Keratinocyte (primary cell): Measurements from ENCODE around the gene GPC1. TPM values are rescaled to one million over a fixed set of nuclear protein-coding genes. Genes with fewer than 3 reads are reported as not detected.

Experiments
- DNase-seq: peaks from one replicate; pipeline ENCODE4 v3.0.0-alpha.2; 2011; ENCODE audit warnings: low read depth, missing footprints, low spot score
- FAIRE-seq: peaks from 2 replicates; lab custom pipeline; 2011; peaks lifted over from hg19 to GRCh38; lab: Jason Lieb, UNC
- H2AFZ ChIP-seq: 2 replicates; pipeline ENCODE4 v1.6.0; 2012; ENCODE audit warnings: low read length, control low read depth, inconsistent platforms; ENCODE audit not compliant: control insufficient read depth
- H3K27ac ChIP-seq: 2 replicates; pipeline ENCODE4 v1.5.1; 2011; ENCODE audit warnings: low read length; ENCODE audit not compliant: control insufficient read depth, insufficient read depth
- H3K27me3 ChIP-seq: 3 replicates; pipeline ENCODE4 v1.6.0; 2011; ENCODE audit warnings: low read length; ENCODE audit not compliant: control insufficient read depth, insufficient read depth; ENCODE audit errors: extremely low read depth
- H3K36me3 ChIP-seq, 2 experiments: 2 replicates in 1 of 2; 3 replicates in 1 of 2; pipeline ENCODE4 v1.5.1; 2011; ENCODE audit warnings: low read length in 2 of 2, mild to moderate bottlenecking in 1 of 2; ENCODE audit not compliant: control insufficient read depth in 2 of 2, insufficient read depth in 2 of 2; ENCODE audit errors: extremely low read depth in 1 of 2
- H3K4me1 ChIP-seq: 3 replicates; pipeline ENCODE4 v1.5.1; 2011; ENCODE audit warnings: low read length; ENCODE audit not compliant: control insufficient read depth, insufficient read depth; ENCODE audit errors: extremely low read depth
- H3K4me2 ChIP-seq: 3 replicates; pipeline ENCODE4 v1.6.0; 2011; ENCODE audit warnings: low read depth, low read length; ENCODE audit not compliant: control insufficient read depth, insufficient read depth; ENCODE audit errors: extremely low read depth
- H3K4me3 ChIP-seq, 3 experiments: fragments of 200-600 bp in 1 of 3; sonication (generic) in 1 of 3; 2 replicates in 2 of 3; 3 replicates in 1 of 3; pipeline ENCODE4 v1.5.1; 2011 to 2016; ENCODE audit warnings: low read length in 3 of 3, mild to moderate bottlenecking in 3 of 3, control low read depth in 2 of 3, inconsistent platforms in 1 of 3, low read depth in 1 of 3, mixed read lengths in 1 of 3, mixed run types in 1 of 3, moderate library complexity in 1 of 3; ENCODE audit not compliant: control insufficient read depth in 2 of 3, insufficient read depth in 2 of 3; ENCODE audit errors: extremely low read depth in 1 of 3
- H3K79me2 ChIP-seq: 2 replicates; pipeline ENCODE4 v1.6.0; 2012; ENCODE audit warnings: low read length; ENCODE audit not compliant: control insufficient read depth, insufficient read depth
- H3K9ac ChIP-seq: 3 replicates; pipeline ENCODE4 v1.6.0; 2011; ENCODE audit warnings: low read length; ENCODE audit not compliant: control insufficient read depth, insufficient read depth; ENCODE audit errors: extremely low read depth
- H3K9me1 ChIP-seq: 3 replicates; pipeline ENCODE4 v1.6.0; 2011; ENCODE audit warnings: low read length; ENCODE audit not compliant: control insufficient read depth, insufficient read depth; ENCODE audit errors: extremely low read depth
- H3K9me3 ChIP-seq: 2 replicates; pipeline ENCODE4 v1.5.1; 2012; ENCODE audit warnings: low read depth, low read length; ENCODE audit not compliant: control insufficient read depth
- H4K20me1 ChIP-seq: 3 replicates; pipeline ENCODE4 v1.6.0; 2011; ENCODE audit warnings: low read length; ENCODE audit not compliant: control insufficient read depth, insufficient read depth; ENCODE audit errors: extremely low read depth
- EZH2 ChIP-seq: IDR thresholded peaks from one replicate; pipeline ENCODE4 v1.6.1; 2012; ENCODE audit warnings: inconsistent platforms, mild to moderate bottlenecking, low read length, moderate library complexity
- dilution Hi-C: fragments of 300-500 bp; cut with MboI; formaldehyde crosslinking; loops from one replicate; pipeline ENCODE4 v1.7.0; 2020; ENCODE audit warnings: low sequenced_read_pairs; ENCODE audit not compliant: extremely low pct_ligation_motif_present
- polyA plus RNA-seq, 5 experiments: library from polyadenylated mRNA; depleted of rRNA in 3 of 5; stranded (reverse) in 3 of 5; stranded (forward) in 1 of 5; unstranded in 1 of 5; fragments of >200 nt; gene quantifications; 1 replicate in 1 of 5; 2 replicates in 3 of 5; 3 replicates in 1 of 5; pipeline versions ENCODE4 v1.2.1 to v1.2.3, GENCODE V29; 2011 to 2012; ENCODE audit warnings: missing spikeins in 2 of 5, low read depth in 1 of 5, low replicate concordance in 1 of 5
- TF ChIP-seq, protein P1 (sequence below), 3 experiments: IDR thresholded peaks in 1 of 3; conservative IDR thresholded peaks in 1 of 3; optimal IDR thresholded peaks in 1 of 3; 2 replicates in 2 of 3; 3 replicates in 1 of 3; pipeline versions ENCODE3 to v1.5.1; 2011; ENCODE audit warnings: low read length in 3 of 3, mild to moderate bottlenecking in 3 of 3, moderate library complexity in 2 of 3, control low read depth in 1 of 3, inconsistent platforms in 1 of 3; ENCODE audit not compliant: insufficient read depth in 2 of 3; ENCODE audit errors: extremely low read depth in 1 of 3

GPC1 gene
- polyA plus RNA-seq, 1 donor (not counting 4 experiments of a cell fraction or from before 2014, with no cell fraction given): 46.6 TPM

DNA sequence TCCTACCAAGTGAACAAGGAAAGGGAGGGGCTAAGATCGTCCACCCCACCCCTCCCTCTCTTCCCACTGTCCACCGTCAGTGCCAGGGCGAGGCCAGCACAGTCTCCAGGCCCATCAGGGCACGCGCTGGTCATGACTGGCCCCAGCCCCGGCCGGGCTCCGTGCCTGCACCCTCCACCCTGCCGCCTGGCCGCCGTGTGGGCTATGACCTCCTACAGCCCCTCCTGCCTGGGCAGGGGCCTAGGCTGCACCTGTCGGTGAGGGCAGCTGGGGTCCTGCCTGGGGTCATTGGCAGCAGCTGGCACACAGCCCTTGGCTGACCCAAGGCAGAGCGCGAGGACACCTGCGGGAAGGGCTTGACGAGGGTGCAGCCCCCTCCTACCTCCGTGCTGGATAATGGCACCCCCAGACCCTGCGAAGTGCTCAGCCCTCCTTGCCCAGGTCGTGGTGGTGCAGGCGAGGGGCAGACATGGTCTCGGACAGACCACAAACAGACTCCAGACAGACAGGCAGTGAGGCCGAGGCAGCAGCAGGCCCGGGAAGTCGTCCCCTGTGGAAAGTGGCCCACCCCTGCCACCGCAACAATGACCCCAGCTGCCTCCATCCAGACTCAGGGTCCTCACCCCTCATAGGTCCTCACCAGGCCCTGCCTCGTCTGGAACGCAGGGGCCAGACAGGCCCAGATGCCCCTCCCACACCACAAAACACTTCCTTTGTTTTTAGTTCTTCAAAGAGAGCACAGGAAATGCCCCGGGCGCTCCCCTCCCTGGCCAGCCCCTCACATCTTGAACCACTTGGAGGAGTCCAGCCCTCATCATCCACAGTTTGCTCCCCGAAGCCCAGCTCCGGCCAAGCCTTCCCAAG lies 43.1 kb upstream of the GPC1 start:
- no peak overlapping the region for H2AFZ ChIP-seq

GRCh38 chr2:240392948-240393830 lies 42.3 kb upstream of the GPC1 start:
- Histone ChIP-seq H4K20me1 (no peaks in the 10 kb centered on the region), H3K9ac (no peak overlapping the region), H3K4me1 (no peaks in the 10 kb centered on the region), H3K9me1 (no peaks in the 10 kb centered on the region), H3K36me3 (no peaks in the 10 kb centered on the region), H3K79me2 (no peaks in the 10 kb centered on the region), H3K9me3 (no peaks in the 10 kb centered on the region), H3K4me3 (no peak overlapping the region), H3K27ac (no peak overlapping the region), H3K4me2 (no peak overlapping the region), H2AFZ (no peak overlapping the region), H3K27me3 (no peaks in the 10 kb centered on the region)
- FAIRE-seq (no peak), DNase-seq (no peak)
- dilution Hi-C loops: no loop called here
- no peak for TF ChIP-seq EZH2
- TF ChIP-seq, protein P1, sequence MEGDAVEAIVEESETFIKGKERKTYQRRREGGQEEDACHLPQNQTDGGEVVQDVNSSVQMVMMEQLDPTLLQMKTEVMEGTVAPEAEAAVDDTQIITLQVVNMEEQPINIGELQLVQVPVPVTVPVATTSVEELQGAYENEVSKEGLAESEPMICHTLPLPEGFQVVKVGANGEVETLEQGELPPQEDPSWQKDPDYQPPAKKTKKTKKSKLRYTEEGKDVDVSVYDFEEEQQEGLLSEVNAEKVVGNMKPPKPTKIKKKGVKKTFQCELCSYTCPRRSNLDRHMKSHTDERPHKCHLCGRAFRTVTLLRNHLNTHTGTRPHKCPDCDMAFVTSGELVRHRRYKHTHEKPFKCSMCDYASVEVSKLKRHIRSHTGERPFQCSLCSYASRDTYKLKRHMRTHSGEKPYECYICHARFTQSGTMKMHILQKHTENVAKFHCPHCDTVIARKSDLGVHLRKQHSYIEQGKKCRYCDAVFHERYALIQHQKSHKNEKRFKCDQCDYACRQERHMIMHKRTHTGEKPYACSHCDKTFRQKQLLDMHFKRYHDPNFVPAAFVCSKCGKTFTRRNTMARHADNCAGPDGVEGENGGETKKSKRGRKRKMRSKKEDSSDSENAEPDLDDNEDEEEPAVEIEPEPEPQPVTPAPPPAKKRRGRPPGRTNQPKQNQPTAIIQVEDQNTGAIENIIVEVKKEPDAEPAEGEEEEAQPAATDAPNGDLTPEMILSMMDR (optimal IDR thresholded peaks at IDR 0.05 in 1 of 3, IDR thresholded peaks at IDR 0.05 in 1 of 3, conservative IDR thresholded peaks at IDR 0.05 in 1 of 3; ENCODE audit: extremely low read depth in 1 of 3, insufficient read depth in 2 of 3, low read length in 3 of 3): no peak

More for the DNA sequence above, 43.1 kb upstream of the GPC1 start:
- no peaks in the 10 kb centered on the region for H4K20me1 ChIP-seq
- no peaks in the 10 kb centered on the region for H3K9me1 ChIP-seq
- no peaks in the 10 kb centered on the region for H3K79me2 ChIP-seq
- DNase-seq (no peak), FAIRE-seq (no peak)
- peaks cover 1% of the 10 kb centered on the region for H3K4me1 ChIP-seq
- H3K27ac ChIP-seq: no peak overlapping the region
- H3K9me3 ChIP-seq: no peaks in the 10 kb centered on the region
- no peaks in the 10 kb centered on the region for H3K36me3 ChIP-seq
- no peaks in the 10 kb centered on the region for H3K27me3 ChIP-seq
- TF ChIP-seq, protein P1 (optimal IDR thresholded peaks at IDR 0.05 in 1 of 3, IDR thresholded peaks at IDR 0.05 in 1 of 3, conservative IDR thresholded peaks at IDR 0.05 in 1 of 3; ENCODE audit: extremely low read depth in 1 of 3, insufficient read depth in 2 of 3, low read length in 3 of 3): no peak
- TF ChIP-seq EZH2: no peak
- no peak overlapping the region for H3K9ac ChIP-seq
- dilution Hi-C loops: no loop called here
- H3K4me2 ChIP-seq: no peak overlapping the region
- H3K4me3 ChIP-seq: no peak overlapping the region
